Measurements from ENCODE around the gene FAM107B. TPM values are rescaled to one million over a fixed set of nuclear protein-coding genes. Genes with fewer than 3 reads are reported as not detected.

FAM107B gene
- total RNA-seq, 1 donor = 30.0 TPM

GRCh38 chr10:14483417-14483816, 291.3 kb downstream of the FAM107B start:
- TF ChIP-seq CTCF (IDR thresholded peaks at IDR 0.05; ENCODE audit: extremely low read depth, low read depth, low read length) = no peak
- Histone ChIP-seq H3K9me3 (ENCODE audit: low read depth, low read length) (no peaks in the 10 kb centered on the region), H3K79me2 (ENCODE audit: insufficient read depth, low read length) (no peaks in the 10 kb centered on the region), H3K36me3 (ENCODE audit: insufficient read depth, low read length) (no peaks in the 10 kb centered on the region), H3K27ac (ENCODE audit: low read depth, low read length) (no peak overlapping the region), H2AFZ (ENCODE audit: low read length) (no peak overlapping the region), H3K4me3 (ENCODE audit: insufficient read depth, low read length) (no peak overlapping the region), H3K4me2 (ENCODE audit: insufficient read depth, low read length) (no peak overlapping the region), H3K27me3 (ENCODE audit: insufficient read depth, low read length) (peaks cover 4% of the 10 kb centered on the region), H3K4me1 (ENCODE audit: insufficient read depth, low read length) (peaks cover 13% of the 10 kb centered on the region), H4K20me1 (ENCODE audit: insufficient read depth, low read length) (no peaks in the 10 kb centered on the region)
- no peak for DNase-seq (ENCODE audit: insufficient read length, low spot score, missing footprints)

- no peak overlapping the region for H3K4me2 ChIP-seq (ENCODE audit: insufficient read depth, low read length)
- no peaks in the 10 kb centered on the region for H4K20me1 ChIP-seq (ENCODE audit: insufficient read depth, low read length)
- peaks cover 21% of the 10 kb centered on the region for H3K4me1 ChIP-seq (ENCODE audit: insufficient read depth, low read length)
- no peaks in the 10 kb centered on the region for H3K79me2 ChIP-seq (ENCODE audit: insufficient read depth, low read length)
- no peaks in the 10 kb centered on the region for H3K9me3 ChIP-seq (ENCODE audit: low read depth, low read length)
- no peaks in the 10 kb centered on the region for H3K36me3 ChIP-seq (ENCODE audit: insufficient read depth, low read length)
- H3K27me3 ChIP-seq (ENCODE audit: insufficient read depth, low read length) = peaks cover 4% of the 10 kb centered on the region
- no peak overlapping the region for H3K4me3 ChIP-seq (ENCODE audit: insufficient read depth, low read length)
- TF ChIP-seq CTCF (IDR thresholded peaks at IDR 0.05; ENCODE audit: extremely low read depth, low read depth, low read length) = no peak
- no peak for DNase-seq (ENCODE audit: insufficient read length, low spot score, missing footprints)
- H2AFZ ChIP-seq (ENCODE audit: low read length) = no peak overlapping the region
- H3K27ac ChIP-seq (ENCODE audit: low read depth, low read length) = no peak overlapping the region
Measured at GRCh38 chr10:14481752-14482151, 292.9 kb downstream of the FAM107B start.

GRCh38 chr10:14481014-14481413, 293.7 kb downstream of the FAM107B start:
- Histone ChIP-seq H3K4me2 (ENCODE audit: insufficient read depth, low read length) (no peak overlapping the region), H3K79me2 (ENCODE audit: insufficient read depth, low read length) (no peaks in the 10 kb centered on the region), H3K4me3 (ENCODE audit: insufficient read depth, low read length) (no peak overlapping the region), H3K4me1 (ENCODE audit: insufficient read depth, low read length) (peaks cover 26% of the 10 kb centered on the region), H3K27ac (ENCODE audit: low read depth, low read length) (no peak overlapping the region), H3K9me3 (ENCODE audit: low read depth, low read length) (no peaks in the 10 kb centered on the region), H3K36me3 (ENCODE audit: insufficient read depth, low read length) (no peaks in the 10 kb centered on the region), H2AFZ (ENCODE audit: low read length) (no peak overlapping the region), H3K27me3 (ENCODE audit: insufficient read depth, low read length) (peaks cover 4% of the 10 kb centered on the region), H4K20me1 (ENCODE audit: insufficient read depth, low read length) (no peaks in the 10 kb centered on the region)
- DNase-seq (ENCODE audit: insufficient read length, low spot score, missing footprints) = peak; percentile 25
- no peak for TF ChIP-seq CTCF (IDR thresholded peaks at IDR 0.05; ENCODE audit: extremely low read depth, low read depth, low read length)

- Histone ChIP-seq H3K27ac (ENCODE audit: low read depth, low read length) (peak overlapping the region; percentile 86), H3K4me2 (ENCODE audit: insufficient read depth, low read length) (peak overlapping the region; percentile 53), H3K4me1 (ENCODE audit: insufficient read depth, low read length) (peaks cover 28% of the 10 kb centered on the region), H2AFZ (ENCODE audit: low read length) (no peak overlapping the region), H3K79me2 (ENCODE audit: insufficient read depth, low read length) (no peaks in the 10 kb centered on the region), H4K20me1 (ENCODE audit: insufficient read depth, low read length) (no peaks in the 10 kb centered on the region), H3K36me3 (ENCODE audit: insufficient read depth, low read length) (no peaks in the 10 kb centered on the region), H3K4me3 (ENCODE audit: insufficient read depth, low read length) (peak overlapping the region; percentile 2), H3K9me3 (ENCODE audit: low read depth, low read length) (no peaks in the 10 kb centered on the region), H3K27me3 (ENCODE audit: insufficient read depth, low read length) (no peaks in the 10 kb centered on the region)
- DNase-seq (ENCODE audit: insufficient read length, low spot score, missing footprints) = peak; percentile 48
- TF ChIP-seq CTCF (IDR thresholded peaks at IDR 0.05; ENCODE audit: extremely low read depth, low read depth, low read length) = peak; percentile 84
Measured at GRCh38 chr10:14478604-14479003, 296.1 kb downstream of the FAM107B start.

All from osteoblast (primary cell).